HUES6 (cell line): Measurements from ENCODE around the gene C1orf52.

ENCODE experiments used
- H3K27ac ChIP-seq: 2 replicates; pipeline ENCODE4 v1.7.0; 2013; ENCODE audit warnings: low read depth, mild to moderate bottlenecking, low read length, inconsistent platforms
- H3K27me3 ChIP-seq: 2 replicates; pipeline ENCODE4 v1.6.1; 2013; ENCODE audit warnings: low read length; ENCODE audit not compliant: control insufficient read depth, insufficient read depth
- H3K36me3 ChIP-seq: 2 replicates; pipeline ENCODE4 v1.6.1; 2013; ENCODE audit warnings: low read length; ENCODE audit not compliant: control insufficient read depth, insufficient read depth
- H3K4me1 ChIP-seq: 2 replicates; pipeline ENCODE4 v1.6.1; 2013; ENCODE audit warnings: low read length; ENCODE audit not compliant: control insufficient read depth, insufficient read depth
- H3K4me3 ChIP-seq: 2 replicates; pipeline ENCODE4 v1.5.1; 2013; ENCODE audit warnings: low read depth, low read length
- H3K9ac ChIP-seq: one replicate; pipeline ENCODE4 v1.6.1; 2013; ENCODE audit warnings: mild to moderate bottlenecking, low read length
- H3K9me3 ChIP-seq: 2 replicates; pipeline ENCODE4 v1.6.1; 2013; ENCODE audit warnings: low read depth, low read length; ENCODE audit not compliant: control insufficient read depth, insufficient read depth

C1orf52 gene

DNA sequence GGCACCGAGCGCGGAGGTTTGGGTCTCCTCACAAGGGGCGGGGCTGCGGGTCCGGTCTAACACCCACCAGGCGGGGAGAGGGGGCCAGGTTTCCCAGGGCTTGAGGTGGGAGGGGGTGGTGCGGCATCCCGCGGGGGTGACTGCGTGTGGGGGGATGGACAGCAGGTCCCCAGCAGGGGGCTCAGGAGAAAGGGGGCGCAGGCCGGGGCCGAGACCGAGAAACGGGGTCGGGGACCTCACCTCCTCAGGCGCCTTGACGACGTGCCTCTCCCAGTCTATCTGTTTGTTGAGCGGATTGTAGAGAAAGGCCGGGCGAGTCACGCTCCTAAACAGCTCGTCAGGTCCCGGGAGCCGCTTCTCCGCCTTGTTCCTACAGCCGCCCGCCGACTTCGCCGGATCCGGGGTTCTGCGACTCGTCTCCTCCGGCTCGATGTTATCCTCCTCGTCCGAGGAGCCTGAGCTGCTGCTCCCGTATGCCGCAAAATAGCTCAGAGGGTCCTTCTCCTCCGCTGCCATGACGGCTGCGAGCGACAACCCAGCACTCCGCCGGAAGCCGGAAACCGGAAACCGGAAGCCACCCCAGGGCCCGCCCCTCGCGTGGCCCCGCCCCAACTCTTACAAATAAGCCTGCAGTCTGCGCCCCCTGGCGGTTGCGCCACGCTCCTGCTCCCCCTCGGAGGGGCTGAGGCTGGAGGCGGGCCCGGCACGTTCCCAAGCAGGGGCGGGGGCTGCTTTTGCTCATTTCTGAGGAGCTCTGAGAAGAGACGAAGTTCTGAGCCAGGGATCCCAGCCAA lies at the start of gene C1orf52:
TSS of gene C1orf52 (minus strand) at position 545 of the 794 bp plus-strand sequence. CDS start at position 516, 29 bp downstream.
- Histone ChIP-seq H3K9me3 (peaks cover 20% of the 10 kb centered on the region), H3K27me3 (no peaks in the 10 kb centered on the region), H3K4me3 (peak within 1 kb of the TSS; percentile 92), H3K36me3 (peaks cover 42% of the 10 kb centered on the region), H3K4me1 (peaks cover 9% of the 10 kb centered on the region; the same call in 1 of the 2 replicates), H3K27ac (0 out of 2 replicates have a peak within 1 kb of the TSS, but pooled peaks have one; percentile 12), H3K9ac (peak within 1 kb of the TSS; percentile 91)

DNA sequence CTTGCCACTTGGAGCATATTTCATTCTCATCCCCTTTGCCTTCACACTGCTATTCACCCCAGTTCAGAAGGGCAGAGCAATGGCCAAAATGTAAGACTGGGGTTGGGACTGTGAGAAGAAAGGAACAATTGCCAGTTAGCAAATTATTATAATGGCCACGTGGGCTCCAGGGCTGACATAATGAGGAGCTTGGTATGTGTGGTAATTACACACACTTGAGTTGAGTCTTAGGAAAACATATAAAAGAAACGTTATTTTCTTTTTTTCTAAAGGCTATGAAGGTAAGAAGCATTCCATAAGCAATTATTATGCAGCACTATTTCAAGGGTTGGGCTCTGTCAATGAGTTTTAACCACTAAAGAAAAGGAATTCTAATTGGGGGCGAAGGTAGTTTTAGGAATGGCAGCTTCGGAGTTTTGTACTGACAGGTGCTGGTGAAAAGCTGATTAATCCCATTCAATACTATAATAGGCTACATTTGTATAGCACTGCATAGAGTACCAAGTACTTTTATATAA lies 49.4 kb upstream of the C1orf52 start:
- Histone ChIP-seq H3K4me3 (0 out of 2 replicates have a peak overlapping the region, but pooled peaks have one; percentile 10), H3K27me3 (no peaks in the 10 kb centered on the region), H3K9me3 (no peaks in the 10 kb centered on the region), H3K27ac (no peak overlapping the region), H3K36me3 (no peaks in the 10 kb centered on the region), H3K4me1 (peaks cover 8% of the 10 kb centered on the region), H3K9ac (no peak overlapping the region)

DNA sequence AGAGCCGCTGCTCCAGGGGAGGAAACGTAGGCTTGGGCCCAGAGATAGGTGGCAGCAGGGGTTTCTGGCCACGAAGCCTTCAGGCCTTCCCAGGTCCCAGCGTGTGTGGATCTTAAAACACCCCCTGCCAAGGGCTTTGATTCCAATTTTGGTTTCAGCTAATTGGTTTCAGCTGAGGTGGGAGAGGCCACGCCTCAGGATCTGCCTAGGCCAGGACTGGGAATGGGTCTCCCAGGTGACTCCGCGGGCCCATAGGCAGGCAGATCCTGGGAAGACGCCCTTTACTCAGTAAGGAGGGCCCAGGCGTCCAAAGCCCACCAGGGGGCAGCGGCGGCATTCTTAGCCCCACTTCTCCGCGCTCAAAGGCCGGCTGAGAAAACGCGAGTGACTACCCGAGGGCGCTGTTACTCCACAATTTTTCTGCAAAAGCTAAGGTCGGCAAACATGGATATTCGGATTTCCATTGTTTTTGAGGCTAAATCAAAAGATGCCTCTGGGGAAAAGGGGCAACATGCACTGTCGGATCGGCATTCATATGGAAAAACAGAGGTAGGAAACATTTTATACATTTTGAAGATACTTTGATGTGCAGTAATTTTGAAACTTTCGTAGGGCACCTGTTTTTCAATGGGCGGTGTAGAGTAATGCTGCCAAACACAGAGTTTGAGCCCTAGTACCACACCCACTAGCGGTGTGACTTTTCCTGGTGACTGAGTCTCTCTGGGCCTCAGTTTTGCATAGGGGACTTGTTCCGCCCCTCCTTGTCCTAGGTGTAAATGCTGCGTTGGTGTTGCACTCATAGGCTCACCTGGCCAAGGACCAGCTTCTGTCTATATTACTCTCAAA lies 48.7 kb upstream of the C1orf52 start:
- H3K27me3 ChIP-seq = no peaks in the 10 kb centered on the region
- no peaks in the 10 kb centered on the region for H3K9me3 ChIP-seq
- H3K36me3 ChIP-seq = no peaks in the 10 kb centered on the region
- peak overlapping the region; percentile 10; the same call in 1 of the 2 replicates for H3K4me3 ChIP-seq
- H3K27ac ChIP-seq = no peak overlapping the region
- H3K9ac ChIP-seq = no peak overlapping the region
- peaks cover 8% of the 10 kb centered on the region for H3K4me1 ChIP-seq

DNA sequence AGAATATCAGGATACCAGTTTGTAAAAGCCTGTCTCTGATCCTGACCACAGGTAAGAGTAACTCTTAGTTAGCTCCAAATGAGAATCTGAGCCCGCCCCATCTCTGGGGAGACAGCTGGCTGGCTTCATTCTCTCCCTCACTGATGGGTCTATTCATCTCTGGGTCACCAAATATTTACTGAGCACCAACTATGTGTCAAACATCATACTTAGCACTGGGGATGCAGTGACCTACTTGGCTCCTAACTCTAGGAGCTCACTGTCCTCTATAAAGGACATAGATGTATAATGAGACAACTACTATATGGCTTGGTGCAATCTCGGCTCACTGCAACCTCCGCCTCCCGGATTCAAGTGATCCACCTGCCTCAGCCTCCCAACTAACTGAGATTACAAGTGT lies 46.8 kb upstream of the C1orf52 start:
- Histone ChIP-seq H3K36me3 (no peaks in the 10 kb centered on the region), H3K4me1 (peaks cover 8% of the 10 kb centered on the region), H3K4me3 (no peak overlapping the region), H3K9me3 (no peaks in the 10 kb centered on the region), H3K27ac (no peak overlapping the region), H3K9ac (no peak overlapping the region), H3K27me3 (no peaks in the 10 kb centered on the region)

DNA sequence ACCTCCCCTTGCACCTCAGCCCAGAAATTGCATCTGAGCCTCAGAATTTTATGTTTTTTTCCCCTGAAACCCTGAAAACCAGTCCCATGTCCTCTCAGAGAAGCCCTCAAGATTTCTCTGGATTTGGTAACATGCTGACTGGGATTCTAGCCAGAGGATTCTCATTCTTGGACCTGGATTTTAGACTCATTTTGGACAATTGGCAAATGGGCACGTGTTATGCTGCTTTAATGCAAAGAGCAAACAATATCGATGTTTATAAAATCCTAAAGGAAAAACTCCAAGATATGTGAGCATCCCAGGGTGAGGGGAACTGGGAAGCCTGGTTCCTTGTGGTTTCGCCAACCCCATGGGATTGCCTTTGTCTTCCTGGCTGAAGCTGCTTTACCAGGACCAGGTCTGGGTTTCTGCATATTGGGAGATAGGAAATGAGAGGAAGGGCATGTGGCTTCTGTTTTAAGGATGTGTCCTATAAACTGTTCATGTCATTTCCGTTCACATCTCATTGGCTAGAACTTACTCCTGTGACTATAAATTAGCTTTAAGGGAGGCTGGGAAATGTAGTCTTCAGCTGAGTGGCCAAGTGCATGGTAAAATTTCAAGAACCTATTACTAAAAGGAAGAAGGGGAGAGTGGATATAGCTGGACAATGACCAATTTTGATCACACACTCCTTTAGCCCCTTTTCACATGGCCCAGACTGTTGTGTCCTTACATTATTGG lies 44.1 kb upstream of the C1orf52 start:
- H3K9me3 ChIP-seq = no peaks in the 10 kb centered on the region
- H3K4me1 ChIP-seq = peaks cover 5% of the 10 kb centered on the region
- H3K36me3 ChIP-seq = no peaks in the 10 kb centered on the region

DNA sequence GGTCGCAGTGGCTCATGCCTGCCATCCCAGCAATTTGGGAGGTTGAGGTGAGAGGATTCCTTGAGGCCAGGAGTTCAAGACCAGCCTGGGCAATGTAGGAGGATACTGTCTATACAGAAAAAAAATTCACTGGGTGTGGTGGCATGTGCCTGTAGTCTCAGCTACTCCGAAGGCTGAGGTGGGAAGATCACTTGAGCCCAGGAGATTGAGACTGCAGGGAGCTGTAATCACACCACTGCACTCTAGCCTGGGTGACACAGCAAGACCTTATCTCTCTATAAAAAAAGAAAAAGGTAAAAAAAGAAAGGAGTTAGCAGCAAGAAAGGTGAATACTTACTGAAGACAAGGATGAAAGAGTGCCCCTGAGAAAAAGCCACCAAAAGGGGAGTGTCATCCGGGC lies 40.7 kb upstream of the C1orf52 start:
- no peaks in the 10 kb centered on the region for H3K9me3 ChIP-seq

More for the DNA sequence above, 44.1 kb upstream of the C1orf52 start:
- Histone ChIP-seq H3K27ac (no peak overlapping the region), H3K9ac (no peak overlapping the region), H3K27me3 (no peaks in the 10 kb centered on the region), H3K4me3 (no peak overlapping the region)

DNA sequence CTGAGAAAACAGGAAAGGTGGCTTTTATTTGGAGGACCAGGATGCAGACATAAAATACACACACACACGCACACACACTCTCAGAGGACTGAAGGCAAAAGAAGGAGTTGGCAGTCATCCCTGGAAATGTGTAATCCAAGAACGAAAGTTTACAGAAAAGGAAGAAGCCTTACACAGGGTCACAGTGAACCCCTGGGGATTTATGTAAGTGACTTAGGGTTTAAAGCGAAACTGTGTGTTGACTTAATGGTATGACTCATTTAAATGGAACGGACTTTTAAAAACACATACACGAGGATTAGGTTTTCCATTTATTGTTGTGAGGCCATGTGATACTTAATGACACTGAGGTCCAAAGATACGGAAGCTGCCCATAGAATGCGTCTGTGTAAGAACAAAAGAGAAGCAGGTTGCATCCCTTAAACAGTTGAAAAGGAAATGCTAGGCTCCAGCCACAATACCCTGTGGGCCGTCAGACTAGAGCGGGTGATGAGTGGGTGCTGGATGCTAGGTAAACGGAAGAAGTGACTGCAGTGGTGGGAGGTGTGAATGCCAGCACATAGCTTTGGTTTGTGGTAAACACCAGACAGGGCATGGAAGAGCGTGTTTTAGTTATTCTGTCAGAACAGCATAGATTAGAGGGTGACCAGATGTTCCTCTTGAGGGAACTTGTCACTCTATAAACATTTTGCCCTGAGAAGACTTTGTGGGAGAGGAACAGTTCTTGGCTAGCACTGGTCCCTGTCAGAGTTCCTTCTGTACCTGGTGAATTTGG lies 38.6 kb upstream of the C1orf52 start:
- Histone ChIP-seq H3K4me3 (no peak overlapping the region), H3K36me3 (no peaks in the 10 kb centered on the region)

More for the DNA sequence above, 40.7 kb upstream of the C1orf52 start:
- peaks cover 13% of the 10 kb centered on the region for H3K4me1 ChIP-seq
- H3K36me3 ChIP-seq = no peaks in the 10 kb centered on the region
- no peak overlapping the region for H3K27ac ChIP-seq
- no peak overlapping the region for H3K9ac ChIP-seq
- no peaks in the 10 kb centered on the region for H3K27me3 ChIP-seq
- H3K4me3 ChIP-seq = no peak overlapping the region

DNA sequence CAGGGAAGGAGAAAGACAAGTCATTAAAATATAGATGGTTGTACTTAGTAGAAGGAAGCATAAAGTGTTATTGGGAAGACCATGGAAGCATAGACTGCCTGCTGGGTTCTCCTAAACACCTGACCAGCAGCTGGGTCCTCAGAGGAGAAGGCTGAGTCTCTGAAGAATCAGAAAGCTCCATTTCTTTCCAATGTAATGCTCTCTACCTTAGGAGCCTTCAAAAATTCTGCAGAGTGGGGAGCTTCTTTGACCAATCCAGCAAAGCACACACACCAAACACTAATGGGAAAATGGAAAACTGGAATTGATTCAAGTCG lies 38.0 kb upstream of the C1orf52 start:
- Histone ChIP-seq H3K4me3 (no peak overlapping the region), H3K9ac (no peak overlapping the region), H3K27ac (no peak overlapping the region), H3K9me3 (no peaks in the 10 kb centered on the region), H3K4me1 (peaks cover 13% of the 10 kb centered on the region), H3K27me3 (no peaks in the 10 kb centered on the region), H3K36me3 (no peaks in the 10 kb centered on the region)

More for the DNA sequence above, 38.6 kb upstream of the C1orf52 start:
- H3K9me3 ChIP-seq = no peaks in the 10 kb centered on the region
- peaks cover 13% of the 10 kb centered on the region for H3K4me1 ChIP-seq
- H3K27me3 ChIP-seq = no peaks in the 10 kb centered on the region
- no peak overlapping the region for H3K9ac ChIP-seq
- no peak overlapping the region for H3K27ac ChIP-seq

DNA sequence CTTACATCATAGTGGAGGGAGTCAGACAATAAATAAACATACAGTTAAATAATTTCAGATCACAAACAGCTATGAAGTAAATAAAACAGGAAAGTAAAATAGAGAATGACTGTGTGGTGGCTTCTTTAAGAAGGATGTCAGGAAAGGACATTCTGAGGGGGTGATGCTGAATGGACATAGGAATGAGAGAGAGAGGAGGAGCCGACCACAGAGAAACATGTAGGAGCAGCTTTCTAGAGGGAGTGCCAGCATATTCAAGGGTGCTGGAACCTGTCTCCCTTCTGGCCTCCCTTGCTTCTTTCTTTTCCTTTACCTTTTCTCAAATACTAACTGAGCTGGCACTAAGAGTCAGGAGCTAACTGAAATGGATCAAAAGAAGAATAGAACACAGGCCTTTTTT lies 37.5 kb upstream of the C1orf52 start:
- H3K36me3 ChIP-seq = no peaks in the 10 kb centered on the region
- H3K27me3 ChIP-seq = no peaks in the 10 kb centered on the region
- no peak overlapping the region for H3K27ac ChIP-seq
- H3K4me3 ChIP-seq = no peak overlapping the region
- H3K4me1 ChIP-seq = peaks cover 13% of the 10 kb centered on the region
- no peaks in the 10 kb centered on the region for H3K9me3 ChIP-seq
- no peak overlapping the region for H3K9ac ChIP-seq

DNA sequence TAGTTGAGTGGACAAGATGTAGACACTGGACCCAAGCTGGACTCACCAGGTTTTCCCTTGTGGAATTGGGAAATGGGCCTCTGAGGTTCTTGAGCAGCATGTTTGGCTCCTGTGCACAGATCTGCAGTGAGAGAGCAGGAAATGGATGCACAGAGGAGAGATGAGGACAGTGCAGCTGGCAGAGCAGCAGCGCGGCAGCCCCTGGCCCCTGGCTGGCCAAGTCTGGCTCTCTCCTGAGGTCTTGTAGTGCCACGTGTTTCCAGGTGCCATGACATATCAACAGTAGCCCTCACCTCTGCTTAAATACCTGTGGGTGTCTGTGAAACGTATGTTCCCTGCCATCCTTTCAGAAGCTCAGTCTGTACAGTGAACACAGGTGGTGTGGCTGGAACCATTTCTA lies 36.2 kb upstream of the C1orf52 start:
- Histone ChIP-seq H3K27ac (no peak overlapping the region), H3K9ac (no peak overlapping the region), H3K36me3 (no peaks in the 10 kb centered on the region), H3K27me3 (no peaks in the 10 kb centered on the region), H3K9me3 (no peaks in the 10 kb centered on the region), H3K4me1 (peaks cover 13% of the 10 kb centered on the region), H3K4me3 (no peak overlapping the region)
